ENCODE data around the gene TP53RK.

DNA sequence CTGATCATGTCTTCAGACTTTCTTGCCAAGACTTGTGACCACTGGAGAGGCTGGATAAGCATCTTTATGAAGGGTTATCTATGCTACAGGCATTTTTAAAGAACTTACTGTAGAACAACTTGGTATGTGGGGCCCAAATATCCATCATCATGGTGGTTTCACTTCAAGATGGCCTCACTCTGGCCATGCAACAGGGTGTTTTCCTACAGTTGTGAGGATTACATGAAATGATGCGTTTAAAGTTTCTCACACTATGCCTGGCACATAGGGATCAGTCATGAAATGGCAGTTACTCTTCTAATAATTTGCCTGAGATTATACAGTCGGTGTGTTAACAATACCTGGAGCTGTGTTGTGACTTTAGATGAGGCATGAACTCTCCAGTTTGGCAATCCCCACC, 33.2 kb upstream of the TP53RK start:
- no peak for TF ChIP-seq POLR2A (IDR thresholded peaks at IDR 0.05; ENCODE audit: low read length)
- no peak for TF ChIP-seq GATA1 (IDR thresholded peaks at IDR 0.05; ENCODE audit: low read depth, low read length)

Measured in erythroblast (primary cell).